HG03469 (cell line): ENCODE measurements around the gene CMKLR1.

ENCODE experiments used
- ATAC-seq: cut with Tn5 transposase; IDR thresholded peaks from one replicate; pipeline ENCODE4 v1.9.1; 2021; ENCODE audit warnings: mild to moderate bottlenecking, moderate library complexity, moderate number of reproducible peaks; ENCODE audit not compliant: unreplicated experiment

The CMKLR1 gene, protein sequence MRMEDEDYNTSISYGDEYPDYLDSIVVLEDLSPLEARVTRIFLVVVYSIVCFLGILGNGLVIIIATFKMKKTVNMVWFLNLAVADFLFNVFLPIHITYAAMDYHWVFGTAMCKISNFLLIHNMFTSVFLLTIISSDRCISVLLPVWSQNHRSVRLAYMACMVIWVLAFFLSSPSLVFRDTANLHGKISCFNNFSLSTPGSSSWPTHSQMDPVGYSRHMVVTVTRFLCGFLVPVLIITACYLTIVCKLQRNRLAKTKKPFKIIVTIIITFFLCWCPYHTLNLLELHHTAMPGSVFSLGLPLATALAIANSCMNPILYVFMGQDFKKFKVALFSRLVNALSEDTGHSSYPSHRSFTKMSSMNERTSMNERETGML

DNA sequence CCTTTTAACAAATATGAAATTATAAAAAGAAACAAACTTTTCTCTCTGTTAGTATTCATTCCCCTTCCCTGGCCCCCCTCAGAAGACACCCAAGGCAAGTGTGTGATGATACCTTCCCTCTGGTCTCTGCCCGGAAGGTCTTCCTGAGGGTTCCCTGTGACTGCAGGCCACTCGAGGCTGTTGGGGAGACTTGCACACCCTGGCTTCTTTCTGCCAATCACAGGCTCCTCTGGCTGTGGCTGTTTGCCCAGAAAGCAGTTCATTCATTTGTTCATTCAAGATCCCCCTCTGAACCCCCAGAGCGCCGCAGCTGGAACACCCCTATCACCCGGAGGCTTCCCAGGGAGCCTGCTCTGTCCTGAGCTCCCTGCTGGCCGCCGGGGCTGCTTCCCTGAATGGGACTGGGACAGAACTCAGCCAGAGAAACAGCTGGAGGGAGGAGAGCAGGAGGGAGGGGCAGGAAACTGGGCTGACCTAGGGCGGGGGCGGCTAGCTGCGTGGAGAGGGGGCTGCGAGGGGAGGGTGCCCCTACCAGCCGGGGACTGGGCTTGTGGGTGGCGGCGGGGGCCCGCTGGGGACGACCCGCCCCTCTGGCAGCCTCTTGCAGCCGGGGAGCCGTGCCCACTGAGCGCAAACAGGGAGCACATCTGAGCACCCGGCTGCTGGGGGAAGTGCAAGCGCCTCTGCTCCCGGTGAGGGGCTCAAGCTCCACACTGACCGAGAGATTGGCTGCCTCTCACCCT lies at the start of gene CMKLR1:
TSS of gene CMKLR1 (minus strand) at position 397 of the 743 bp plus-strand sequence. CDS start 45,720 bp downstream, outside the sequence.
- no peak for ATAC-seq

DNA sequence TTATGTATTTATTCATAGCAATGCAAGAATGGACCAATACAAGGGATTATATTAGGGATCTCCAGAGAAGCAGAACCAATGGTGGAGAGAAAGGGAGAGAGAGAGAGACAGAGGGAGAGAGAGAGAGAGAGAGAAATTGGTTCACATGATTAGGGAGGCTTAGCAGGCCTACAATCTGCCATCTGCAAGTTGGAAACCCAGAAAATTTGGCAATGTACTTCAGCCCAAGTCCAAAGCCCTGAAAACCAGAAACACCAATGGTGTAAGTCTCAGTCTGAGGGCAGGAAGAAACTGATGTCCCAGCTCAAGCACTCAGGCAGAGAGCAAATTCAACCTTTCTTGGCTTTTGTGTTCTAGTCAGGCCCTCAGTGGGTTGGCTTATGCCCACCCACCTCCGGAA lies 48.7 kb upstream of the CMKLR1 start:
- no peak for ATAC-seq

DNA sequence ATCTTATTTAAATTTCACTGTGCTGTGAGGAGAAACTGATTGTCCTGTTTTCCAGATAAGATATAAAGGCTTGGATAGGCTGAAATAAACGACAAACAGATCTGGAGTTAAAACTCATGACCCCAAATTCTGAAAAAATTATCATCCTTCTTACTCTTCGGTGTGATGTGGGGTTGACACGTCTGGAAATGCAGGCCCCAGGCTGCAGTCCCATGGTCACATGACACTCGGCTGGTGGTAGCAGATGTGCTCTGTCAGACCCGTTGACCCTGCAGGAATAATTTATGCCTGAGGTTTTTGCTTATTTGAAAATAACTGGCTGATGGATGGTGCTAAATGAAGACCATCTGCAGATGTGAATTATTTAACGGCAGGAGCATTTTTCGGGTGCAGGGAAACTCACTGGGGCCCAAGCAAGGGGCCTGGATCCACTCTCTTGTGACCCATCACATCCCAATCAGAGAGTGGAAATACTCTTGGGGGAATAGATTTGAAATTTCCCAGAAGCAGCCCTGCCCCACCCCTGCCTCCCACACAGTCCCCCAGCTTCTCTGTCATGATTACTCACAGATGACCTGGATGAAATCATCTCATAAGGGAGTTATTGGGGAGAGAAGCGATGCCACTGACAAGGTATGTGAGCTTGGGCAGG lies 47.7 kb upstream of the CMKLR1 start:
- ATAC-seq = no peak

DNA sequence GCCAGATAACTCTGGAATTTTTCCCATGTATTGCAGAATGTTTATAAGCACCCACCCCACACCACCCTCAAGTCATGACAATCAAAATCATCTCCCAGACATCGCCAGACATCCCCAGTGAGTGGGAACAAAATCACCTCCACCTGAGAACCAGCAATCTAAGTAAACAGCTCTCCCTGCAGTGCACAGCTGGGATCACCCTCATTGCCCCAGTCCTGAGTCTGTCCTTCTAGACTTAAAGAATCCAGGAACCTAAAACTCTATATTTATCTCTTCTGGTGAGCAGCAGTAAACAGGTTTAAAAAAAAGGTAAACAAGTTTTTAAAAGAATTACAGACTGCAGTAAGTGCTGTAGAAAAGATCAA lies 43.3 kb upstream of the CMKLR1 start:
- no peak for ATAC-seq

DNA sequence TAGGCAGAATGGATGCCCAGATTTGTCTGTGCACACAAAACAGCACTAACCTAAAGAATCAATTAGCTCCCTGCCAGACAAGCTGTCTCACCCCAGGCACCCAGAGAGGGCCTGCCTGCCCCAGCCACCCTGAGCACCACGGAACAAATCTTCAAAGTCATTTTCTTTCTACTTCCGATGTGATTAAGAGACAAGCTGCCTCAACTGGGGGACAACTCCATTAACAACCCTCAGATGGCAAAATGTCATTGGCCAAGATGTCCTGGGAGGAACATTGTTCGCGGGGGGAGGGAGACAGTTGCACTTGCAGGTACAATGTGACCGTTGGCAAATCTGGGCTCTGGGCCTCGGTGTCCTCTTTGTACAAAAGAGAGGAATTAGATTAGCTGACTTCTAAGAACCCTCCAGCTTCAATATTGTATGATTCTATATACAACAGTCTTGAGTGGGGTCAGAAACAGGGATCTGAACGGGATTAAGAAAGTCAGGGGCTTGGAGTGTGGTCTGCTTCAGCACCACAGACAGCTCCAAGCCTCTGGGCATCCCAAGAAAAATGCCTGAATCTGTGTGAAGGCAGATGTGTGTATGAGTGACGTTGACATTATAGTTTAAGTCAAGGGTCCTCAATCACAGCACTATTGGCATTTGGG lies 42.8 kb upstream of the CMKLR1 start:
- no peak for ATAC-seq

DNA sequence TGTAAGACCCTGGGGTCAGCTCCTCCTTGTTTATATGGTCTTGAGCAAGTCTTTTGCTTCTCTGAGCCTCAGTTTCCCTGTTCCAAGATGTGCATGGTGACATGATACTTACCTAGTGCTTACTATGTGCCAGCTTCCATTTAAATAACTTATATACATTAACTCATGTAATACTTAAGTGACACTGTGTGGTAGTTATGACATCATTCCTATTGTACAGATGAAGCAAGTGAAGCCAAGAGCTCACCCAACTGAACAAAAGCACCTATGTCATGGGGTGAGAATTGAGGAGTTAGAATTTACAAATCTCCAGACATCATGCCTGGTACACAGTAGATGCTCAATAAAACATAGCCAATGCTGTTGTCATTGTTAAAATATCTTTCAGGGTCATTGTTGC lies 41.3 kb upstream of the CMKLR1 start:
- no peak for ATAC-seq

DNA sequence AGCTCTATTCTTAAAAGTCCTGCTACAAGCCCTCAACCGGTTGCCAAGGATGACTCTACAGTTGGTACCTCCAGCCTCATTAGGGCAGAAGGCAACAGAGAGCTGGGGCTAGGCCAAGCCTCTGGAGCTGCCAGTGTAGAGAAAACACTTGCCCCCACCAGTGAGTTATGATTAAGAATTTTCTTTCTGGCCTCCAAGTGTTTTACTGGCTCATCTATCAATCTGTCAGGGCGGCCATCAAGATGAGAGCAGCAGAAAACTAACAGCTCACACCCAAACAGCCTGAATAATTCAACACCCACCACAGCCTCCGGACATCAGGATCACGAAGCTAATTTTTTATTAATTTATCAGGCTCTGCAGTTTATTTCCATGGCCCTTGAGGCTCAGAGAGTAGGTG lies 40.7 kb upstream of the CMKLR1 start:
- no peak for ATAC-seq

DNA sequence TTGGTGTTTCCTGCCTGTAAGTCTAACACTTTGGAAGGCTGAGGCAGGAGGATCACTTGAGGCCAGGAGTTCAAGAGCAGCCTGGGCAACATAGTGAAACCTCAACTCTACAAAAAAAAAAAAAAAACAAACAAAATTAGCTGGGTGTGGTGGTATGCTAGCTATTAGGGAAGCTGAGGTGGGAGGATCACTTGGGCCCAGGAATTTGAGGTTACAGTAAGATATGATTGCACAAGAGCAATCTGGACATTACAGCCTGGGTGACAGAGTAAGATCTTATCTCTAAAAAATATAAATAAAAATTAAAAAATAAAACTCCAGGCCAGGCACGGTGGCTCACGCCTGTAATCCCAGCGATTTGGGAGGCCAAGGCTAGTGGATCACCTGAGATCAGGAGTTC lies 39.8 kb upstream of the CMKLR1 start:
- ATAC-seq = no peak

DNA sequence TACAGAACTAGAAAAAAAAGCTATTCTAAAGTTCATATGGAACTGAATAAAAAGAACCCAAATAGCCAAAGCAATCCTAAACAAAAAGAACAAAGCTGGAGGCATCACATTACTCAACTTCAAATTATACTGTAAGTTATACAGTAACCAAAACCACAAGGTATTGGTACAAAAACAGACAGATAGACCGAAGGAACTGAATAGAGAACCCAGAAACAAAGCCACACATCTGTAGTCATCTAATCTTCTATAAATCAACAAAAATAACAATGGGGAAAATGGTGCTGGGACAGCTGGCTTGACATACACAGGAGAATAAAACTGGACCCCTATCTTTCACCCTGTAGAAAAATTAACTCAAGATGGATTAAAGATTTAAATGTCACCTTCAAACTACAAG lies 38.1 kb upstream of the CMKLR1 start:
- ATAC-seq = no peak

DNA sequence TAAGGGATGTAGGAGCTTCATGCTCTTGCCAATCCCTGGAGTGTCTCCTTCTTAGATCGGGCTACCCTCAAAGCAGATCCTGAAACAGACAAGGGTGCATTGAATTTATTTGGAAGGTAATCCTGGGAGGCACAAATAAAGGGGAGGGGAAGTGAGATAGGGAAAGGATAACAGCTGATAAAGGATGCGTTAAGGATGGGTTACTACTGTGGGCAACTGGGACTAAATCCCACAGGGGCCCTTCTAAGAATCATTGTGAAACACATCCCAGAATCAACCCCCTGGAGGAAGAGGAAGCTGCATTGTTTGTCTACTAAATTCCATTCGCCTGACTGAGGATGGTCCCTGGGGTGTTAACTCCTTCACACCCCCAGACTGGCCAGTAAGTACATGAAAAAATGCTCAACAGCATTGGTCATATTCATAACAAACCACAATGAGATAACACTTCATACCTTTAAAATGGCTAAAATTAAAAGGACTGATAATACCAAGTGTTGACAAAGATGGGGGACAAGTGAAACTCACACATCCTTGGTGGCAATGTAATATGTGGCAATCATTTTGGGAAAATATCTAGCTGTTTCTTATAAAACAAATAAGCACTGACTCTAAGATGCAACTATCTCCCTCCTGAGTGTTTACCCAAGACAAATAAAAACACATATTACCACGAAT lies 37.0 kb upstream of the CMKLR1 start:
- no peak for ATAC-seq

DNA sequence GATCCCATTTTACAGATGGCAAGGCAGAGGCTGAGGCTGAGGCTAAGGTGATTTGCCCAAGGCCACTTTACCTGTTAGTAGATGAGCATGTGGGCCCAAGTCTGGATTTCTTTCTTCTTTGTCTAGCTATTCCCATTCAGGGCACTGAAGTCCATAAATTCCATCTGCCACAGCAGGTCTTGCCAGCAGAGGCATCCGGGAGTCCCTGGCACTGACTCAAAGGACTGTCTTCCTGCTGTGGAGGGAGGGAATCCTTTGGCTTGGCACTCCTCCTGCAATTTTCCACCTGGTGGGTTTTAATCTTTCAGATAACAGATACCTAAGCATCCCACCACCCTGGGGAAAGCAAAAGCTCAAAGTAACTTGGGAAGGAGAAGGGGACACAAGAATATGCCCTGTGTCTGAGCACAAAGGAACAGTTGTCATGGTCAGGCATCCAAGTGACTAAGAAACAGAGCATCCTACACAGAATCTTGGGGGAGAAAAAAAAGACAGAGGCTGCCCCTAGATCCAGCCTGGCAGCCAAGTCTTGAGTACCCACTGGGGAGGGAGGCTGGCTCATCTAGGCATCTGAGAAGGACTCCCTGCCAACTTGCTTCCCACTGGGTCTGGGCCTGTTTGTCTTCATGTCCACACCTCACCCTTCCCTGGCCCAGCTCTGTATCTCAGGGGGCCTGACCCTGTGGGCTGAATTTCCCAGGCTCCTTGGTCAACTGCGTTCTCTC lies 35.6 kb upstream of the CMKLR1 start:
- ATAC-seq = no peak

DNA sequence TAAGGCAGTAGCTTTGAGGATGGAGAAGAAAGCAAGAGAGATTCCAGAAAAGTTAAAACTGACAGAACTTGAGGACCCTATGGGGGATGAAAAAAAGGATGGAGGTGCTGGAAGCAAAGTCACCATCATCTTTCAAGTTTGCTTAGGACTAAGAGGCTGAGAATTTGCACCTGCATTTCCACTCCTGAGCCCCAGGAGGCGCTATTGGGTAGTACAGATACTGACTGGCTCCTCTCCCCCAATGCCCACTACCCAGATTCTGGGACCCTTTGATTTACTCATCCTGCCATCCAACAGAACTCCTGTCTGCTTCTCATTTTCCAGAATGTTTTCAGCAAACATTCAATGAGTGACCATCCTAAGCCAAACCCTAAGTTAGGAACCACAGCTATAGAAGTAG lies 34.0 kb upstream of the CMKLR1 start:
- no peak for ATAC-seq

DNA sequence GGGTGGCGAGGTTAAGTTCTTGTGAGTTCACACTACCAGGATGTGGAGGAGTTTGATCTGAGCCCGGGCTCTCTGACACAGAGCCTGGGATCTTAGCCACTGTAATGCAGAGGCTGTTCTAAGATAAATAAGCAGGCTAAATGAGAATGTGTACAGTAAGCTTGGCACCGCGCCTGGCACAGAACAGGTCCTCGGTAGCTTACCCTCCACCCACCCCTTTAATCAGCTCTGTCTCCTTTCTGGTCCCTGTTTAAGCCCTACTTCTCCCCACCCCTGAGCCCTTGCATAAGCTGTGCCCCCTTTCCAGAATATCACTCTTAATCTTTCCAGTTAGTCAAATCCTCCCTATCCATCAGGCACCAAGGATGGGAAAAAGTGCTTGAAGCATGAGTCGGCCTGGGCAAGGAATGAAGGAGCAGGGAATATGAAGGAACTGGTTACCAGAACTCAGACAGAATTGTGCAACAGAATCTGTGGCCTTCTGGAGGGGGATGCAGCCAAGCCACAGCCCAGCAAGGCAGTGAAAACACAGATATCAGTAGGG lies 32.8 kb upstream of the CMKLR1 start:
- ATAC-seq = no peak

DNA sequence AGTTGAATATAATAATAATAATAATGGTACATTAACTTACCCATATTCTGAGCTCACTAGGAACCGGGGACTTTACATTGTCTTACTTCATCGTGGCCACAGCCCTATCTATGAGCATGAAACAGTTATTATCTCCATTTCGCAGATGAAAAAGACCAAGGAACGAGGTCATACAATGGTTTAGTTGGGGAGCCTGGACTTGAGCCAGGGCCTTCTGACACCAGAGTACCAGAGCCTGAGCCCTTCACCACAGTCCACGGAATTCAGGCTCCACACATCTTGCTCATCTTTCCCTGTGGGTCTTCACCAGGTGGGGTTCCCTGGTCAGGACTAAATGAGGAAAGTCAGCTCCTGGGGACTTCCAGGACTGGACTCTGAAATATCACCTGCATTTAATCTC lies 31.3 kb upstream of the CMKLR1 start:
- ATAC-seq = no peak

DNA sequence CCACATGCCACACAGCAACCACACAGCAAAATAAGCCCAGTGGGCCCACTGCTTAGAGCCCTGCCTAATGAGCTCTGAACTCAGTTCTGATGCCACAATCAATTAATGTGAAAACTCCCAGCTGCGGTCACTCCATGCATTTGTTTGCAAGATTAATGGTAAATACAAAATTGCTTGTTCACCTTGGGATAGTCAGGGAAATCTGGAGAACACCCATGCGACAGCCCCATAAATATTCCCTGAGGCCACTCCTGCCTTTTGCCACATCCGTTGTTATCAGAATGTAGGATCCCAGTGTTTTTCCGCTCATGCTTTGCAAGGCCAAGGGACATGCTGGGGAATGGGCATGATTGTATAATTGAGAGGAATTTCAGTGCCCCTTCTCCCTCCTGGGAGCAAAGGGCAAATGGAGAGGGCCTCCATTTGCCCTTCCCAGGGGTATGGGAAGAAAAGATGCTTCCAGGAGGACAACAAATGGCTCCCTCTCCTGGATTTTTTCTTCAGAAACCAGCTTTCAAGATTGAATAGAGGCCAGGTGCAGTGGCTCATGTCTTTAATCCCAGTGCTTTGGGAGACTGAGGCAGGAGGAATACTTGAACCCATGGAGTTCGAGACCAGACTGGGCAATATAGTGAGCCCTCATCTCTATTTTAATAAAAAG lies 30.8 kb upstream of the CMKLR1 start:
- no peak for ATAC-seq

DNA sequence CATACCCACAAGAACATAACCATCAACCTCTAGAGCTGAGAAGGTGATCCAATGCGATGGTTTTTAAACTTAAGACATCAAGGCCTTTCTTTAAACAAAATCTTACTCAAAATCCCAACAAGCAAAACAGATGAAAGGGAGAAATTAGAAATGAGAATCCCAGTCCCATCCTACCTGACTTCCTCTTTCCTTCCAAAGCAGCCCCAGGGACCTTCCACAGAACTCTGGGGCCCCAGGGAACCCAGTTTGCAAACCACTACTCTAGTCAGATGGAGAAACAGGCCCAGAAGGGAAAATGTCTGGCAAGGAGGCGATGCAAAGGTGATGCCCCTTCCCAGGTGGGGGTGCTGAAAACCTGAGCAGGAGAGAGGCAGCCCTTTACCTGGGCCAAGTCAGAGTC lies 29.0 kb upstream of the CMKLR1 start:
- no peak for ATAC-seq

DNA sequence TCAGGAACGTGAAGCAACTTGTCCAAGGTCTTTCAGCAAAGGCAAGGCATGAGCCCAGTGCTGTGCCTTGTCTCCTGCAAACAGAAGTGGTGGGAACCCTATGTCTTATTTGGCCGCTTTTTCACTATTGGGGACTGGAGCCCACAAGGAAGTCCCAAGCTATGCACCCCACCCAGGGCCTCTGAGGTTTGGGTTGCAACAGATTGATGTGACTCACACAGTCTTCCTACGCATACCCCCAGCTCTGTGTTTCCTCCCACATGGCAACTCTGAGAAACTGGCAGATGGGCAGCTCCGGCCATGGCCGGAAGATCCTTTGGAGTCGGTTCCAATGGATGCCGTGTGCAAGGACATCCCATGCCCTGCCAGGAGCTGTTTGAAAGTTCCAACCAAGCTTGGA lies 28.3 kb upstream of the CMKLR1 start:
- no peak for ATAC-seq

DNA sequence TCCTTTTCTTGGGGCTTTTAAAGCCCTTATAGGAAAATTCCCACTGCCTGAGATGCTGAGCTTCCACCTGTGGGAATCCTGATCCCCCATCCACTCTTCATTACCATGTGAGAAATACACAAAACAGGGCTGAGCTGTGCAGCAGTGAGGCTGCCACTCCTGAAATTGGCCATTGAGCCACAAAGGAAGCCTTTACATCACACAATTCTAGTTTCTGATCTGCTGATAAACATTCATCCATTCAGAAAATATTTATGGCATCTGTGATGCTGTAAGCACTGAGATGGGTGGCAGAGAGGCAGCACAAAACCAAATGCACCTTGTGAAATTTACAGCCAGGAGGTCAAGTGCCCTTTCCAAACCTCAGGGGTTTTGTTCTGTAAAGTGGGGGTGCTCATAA lies 26.2 kb upstream of the CMKLR1 start:
- ATAC-seq = no peak

DNA sequence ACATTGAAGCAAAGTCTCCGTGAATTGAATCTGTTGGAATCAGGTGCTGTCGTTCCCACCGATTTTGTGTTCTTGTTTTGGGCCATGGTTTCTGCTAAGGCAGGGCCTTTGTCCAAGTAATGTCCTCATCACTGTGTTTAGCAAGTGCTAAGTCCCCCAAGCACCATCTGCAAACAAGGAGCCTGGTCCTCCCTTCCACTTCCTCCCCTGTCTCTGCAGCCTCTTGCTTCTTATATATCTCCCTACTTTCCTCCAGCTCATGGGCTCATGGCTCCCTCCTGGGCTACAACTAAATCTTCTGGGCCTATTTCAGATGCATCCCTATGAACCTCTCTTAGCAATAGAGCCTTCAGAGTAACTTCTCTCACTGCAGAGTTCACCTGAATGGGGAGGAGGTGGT lies 25.8 kb upstream of the CMKLR1 start:
- ATAC-seq = no peak
